Activated T-cell treated with anti-CD3 and anti-CD28 coated beads, Interleukin-2, amount 50 U/mL, for 4 hours (primary cell): ENCODE data around the gene NFIB. TPM values are rescaled to one million over a fixed set of nuclear protein-coding genes. Genes with fewer than 3 reads are reported as not detected.

ENCODE experiments used
- ATAC-seq, 2 donors: fragments of 200-7000 bp; cut with Tn5 transposase; one replicate each; pipeline ENCODE4 v1.10.0; 2021
- DNase-seq: peaks from one replicate; pipeline ENCODE4 v3.0.0-alpha.2; 2020
- H3K27me3 Mint-ChIP-seq: one replicate; pipeline ENCODE4 v1.8.0; 2021; ENCODE audit warnings: low read depth, mixed read lengths
- H3K36me3 Mint-ChIP-seq: one replicate; pipeline ENCODE4 v1.8.0; 2022; ENCODE audit warnings: mixed read lengths; ENCODE audit not compliant: insufficient read depth
- H3K4me1 Mint-ChIP-seq: one replicate; pipeline ENCODE4 v1.8.0; 2021; ENCODE audit warnings: low read depth, mixed read lengths
- H3K4me3 Mint-ChIP-seq: one replicate; pipeline ENCODE4 v1.8.0; 2021; ENCODE audit warnings: mild to moderate bottlenecking, moderate library complexity, mixed read lengths
- H3K9me3 Mint-ChIP-seq: one replicate; pipeline ENCODE4 v1.8.0; 2021; ENCODE audit warnings: mixed read lengths
- total RNA-seq, 3 donors: library from RNA; stranded (reverse); gene quantifications; one replicate each; pipeline ENCODE4 v1.2.1, GENCODE V29; 2021

The NFIB gene
- total RNA-seq, 3 donors from 2014 or later, result 0.20 to 0.42 (median 0.30) TPM

GRCh38 chr9:14071484-14071883, 242.5 kb downstream of the NFIB start:
- H3K4me1 Mint-ChIP-seq, result no peaks in the 10 kb centered on the region
- no peak overlapping the region for H3K4me3 Mint-ChIP-seq
- no peaks in the 10 kb centered on the region for H3K36me3 Mint-ChIP-seq
- H3K27me3 Mint-ChIP-seq, result no peaks in the 10 kb centered on the region
- no peak for DNase-seq
- peaks cover 14% of the 10 kb centered on the region for H3K9me3 Mint-ChIP-seq
- no peak for ATAC-seq

DNA sequence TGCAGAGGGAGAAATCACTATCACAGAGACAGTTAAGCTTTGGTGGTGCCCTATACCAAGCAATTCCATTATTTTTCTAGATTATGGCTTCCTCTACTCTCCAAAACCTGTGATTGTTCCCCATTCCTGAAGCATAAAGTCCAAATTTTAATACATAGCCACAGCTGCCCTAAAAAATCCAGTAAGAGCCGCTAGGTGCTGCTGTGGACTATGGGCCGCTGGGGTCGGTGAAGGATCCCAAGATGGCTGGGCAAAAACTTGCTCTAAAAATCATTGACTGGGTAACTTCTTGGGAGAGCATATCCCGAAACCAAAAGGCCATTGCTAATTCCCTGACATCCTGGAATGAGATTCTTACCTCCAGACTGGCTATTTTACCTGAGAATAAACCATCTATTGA, 245.3 kb downstream of the NFIB start:
- H3K27me3 Mint-ChIP-seq, result no peaks in the 10 kb centered on the region
- DNase-seq, result no peak
- peaks cover 13% of the 10 kb centered on the region for H3K9me3 Mint-ChIP-seq
- no peaks in the 10 kb centered on the region for H3K4me1 Mint-ChIP-seq
- H3K36me3 Mint-ChIP-seq, result no peaks in the 10 kb centered on the region
- H3K4me3 Mint-ChIP-seq, result no peak overlapping the region
- ATAC-seq, result no peak

GRCh38 chr9:14066831-14067230, 247.1 kb downstream of the NFIB start:
- no peaks in the 10 kb centered on the region for H3K36me3 Mint-ChIP-seq
- H3K9me3 Mint-ChIP-seq, result peaks cover 8% of the 10 kb centered on the region
- H3K4me3 Mint-ChIP-seq, result no peak overlapping the region
- DNase-seq (no peak), ATAC-seq (no peak)
- no peaks in the 10 kb centered on the region for H3K4me1 Mint-ChIP-seq
- no peaks in the 10 kb centered on the region for H3K27me3 Mint-ChIP-seq

DNA sequence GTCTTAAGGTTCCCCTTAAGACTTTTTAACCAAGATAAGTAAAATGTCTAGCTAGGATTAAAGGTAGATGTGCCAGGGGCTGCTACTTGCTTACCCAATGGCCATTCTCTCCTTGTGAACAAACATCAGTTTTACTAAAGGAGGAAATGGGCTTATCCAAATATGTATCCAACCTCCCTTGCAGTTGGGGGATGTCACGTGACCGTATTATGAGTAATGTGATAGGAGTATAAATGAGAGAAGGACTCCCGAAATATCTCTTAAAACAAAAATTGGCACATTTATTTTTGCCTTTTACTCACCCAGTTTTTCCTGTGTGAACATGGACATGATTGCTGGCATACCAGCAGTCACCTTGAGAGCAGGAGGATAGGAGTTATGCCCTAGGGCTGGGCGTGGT, 247.9 kb downstream of the NFIB start:
- DNase-seq, result no peak
- H3K9me3 Mint-ChIP-seq, result peaks cover 7% of the 10 kb centered on the region
- ATAC-seq, result no peak
- no peak overlapping the region for H3K4me3 Mint-ChIP-seq
- H3K36me3 Mint-ChIP-seq, result no peaks in the 10 kb centered on the region
- no peaks in the 10 kb centered on the region for H3K4me1 Mint-ChIP-seq
- no peaks in the 10 kb centered on the region for H3K27me3 Mint-ChIP-seq

- ATAC-seq, result no peak
- no peak overlapping the region for H3K4me3 Mint-ChIP-seq
- peaks cover 7% of the 10 kb centered on the region for H3K9me3 Mint-ChIP-seq
- no peak for DNase-seq
- no peaks in the 10 kb centered on the region for H3K4me1 Mint-ChIP-seq
- no peaks in the 10 kb centered on the region for H3K27me3 Mint-ChIP-seq
- no peaks in the 10 kb centered on the region for H3K36me3 Mint-ChIP-seq
Measured at GRCh38 chr9:14064940-14065339, 249.0 kb downstream of the NFIB start.

GRCh38 chr9:14063756-14064155, 250.2 kb downstream of the NFIB start:
- Mint-ChIP-seq H3K9me3 (peaks cover 3% of the 10 kb centered on the region), H3K4me3 (no peak overlapping the region), H3K4me1 (no peaks in the 10 kb centered on the region), H3K27me3 (no peaks in the 10 kb centered on the region), H3K36me3 (no peaks in the 10 kb centered on the region)
- DNase-seq (no peak), ATAC-seq (no peak)

DNA sequence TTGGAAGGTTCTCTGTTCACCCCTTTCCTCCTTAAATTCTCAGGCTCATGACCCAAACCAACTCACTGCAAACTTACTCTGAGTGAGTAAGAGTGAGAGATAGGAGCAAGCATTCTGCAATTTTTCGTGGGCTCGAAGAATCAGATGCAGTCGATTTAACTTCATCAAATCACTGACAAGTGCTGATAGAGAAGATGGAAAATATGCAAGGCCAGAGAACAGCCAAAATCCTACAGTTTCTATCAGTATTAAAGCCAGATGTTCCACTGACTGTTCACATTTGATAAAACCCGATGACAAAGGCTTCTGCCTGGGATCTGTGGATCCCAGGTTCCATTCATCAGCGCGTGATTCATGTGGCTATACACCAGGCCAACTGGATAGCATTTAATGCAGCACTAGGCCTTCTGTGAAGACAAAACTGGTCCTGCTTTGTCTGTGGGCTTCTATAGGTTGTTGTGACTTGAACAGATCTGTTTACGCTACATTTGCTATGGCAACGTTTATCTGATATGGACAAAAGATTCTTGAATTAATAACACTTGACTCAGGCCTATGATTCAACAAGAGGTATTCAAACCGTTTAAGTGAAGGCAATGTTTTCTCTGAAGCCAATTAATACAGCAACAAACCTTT, 251.2 kb downstream of the NFIB start:
- H3K4me1 Mint-ChIP-seq, result no peaks in the 10 kb centered on the region
- no peak overlapping the region for H3K4me3 Mint-ChIP-seq
- peaks cover 3% of the 10 kb centered on the region for H3K9me3 Mint-ChIP-seq
- DNase-seq (no peak), ATAC-seq (no peak)
- no peaks in the 10 kb centered on the region for H3K36me3 Mint-ChIP-seq
- peaks cover 1% of the 10 kb centered on the region for H3K27me3 Mint-ChIP-seq

DNA sequence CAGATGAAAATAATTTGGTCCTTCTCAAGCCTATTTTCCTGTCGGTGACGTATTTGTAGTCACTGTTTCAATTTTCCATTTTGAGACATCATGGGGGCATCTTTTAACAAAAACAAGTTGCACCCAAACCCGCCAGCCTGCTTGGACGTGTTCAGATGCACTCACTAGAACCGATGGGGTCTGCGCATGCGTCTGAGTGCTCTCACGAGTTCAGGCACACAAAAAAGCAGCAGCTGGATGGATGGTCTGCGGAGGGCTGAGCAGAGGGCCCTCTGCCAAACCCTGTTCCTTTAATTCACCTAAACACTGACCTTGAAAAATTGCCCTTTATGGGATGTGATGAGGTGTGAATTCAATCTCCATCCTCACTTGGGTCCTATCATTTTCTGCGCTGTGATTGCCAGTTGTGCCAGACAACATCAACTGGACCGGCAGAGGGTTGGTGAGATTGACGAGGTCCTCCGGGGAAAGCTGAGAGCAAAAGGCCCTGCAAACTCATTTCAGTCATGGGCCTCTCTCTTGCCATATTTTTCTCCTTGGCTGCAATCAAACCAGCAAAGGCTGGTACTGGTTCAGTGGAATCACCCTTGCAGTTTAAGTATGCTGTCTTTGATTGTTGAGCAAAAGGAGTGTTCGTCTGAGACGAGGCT, 251.9 kb downstream of the NFIB start:
- no peak for ATAC-seq
- DNase-seq, result no peak
- no peak overlapping the region for H3K4me3 Mint-ChIP-seq
- H3K9me3 Mint-ChIP-seq, result peaks cover 3% of the 10 kb centered on the region
- no peaks in the 10 kb centered on the region for H3K4me1 Mint-ChIP-seq
- H3K27me3 Mint-ChIP-seq, result peaks cover 1% of the 10 kb centered on the region
- no peaks in the 10 kb centered on the region for H3K36me3 Mint-ChIP-seq

DNA sequence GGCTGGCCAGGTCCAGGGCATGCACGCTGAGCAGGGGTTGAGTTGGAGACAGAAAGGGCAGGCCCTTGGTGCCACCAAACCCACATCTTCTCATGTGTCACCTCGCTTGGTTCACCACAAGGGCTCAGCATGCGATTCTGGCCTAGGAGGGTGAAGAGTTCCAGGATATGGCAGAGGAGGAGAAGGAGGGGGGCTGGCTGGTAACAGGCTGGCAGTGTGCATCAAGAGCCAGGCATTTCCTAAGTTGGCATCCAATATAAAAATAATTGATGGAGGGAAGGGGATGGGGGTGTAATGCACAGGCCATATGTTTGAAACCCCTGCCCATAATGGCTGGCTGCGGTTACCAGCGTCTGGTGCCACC, 255.6 kb downstream of the NFIB start:
- Mint-ChIP-seq H3K36me3 (no peaks in the 10 kb centered on the region), H3K4me3 (no peak overlapping the region), H3K4me1 (no peaks in the 10 kb centered on the region), H3K27me3 (peaks cover 1% of the 10 kb centered on the region), H3K9me3 (peaks cover 3% of the 10 kb centered on the region)
- no peak for ATAC-seq
- DNase-seq, result no peak

DNA sequence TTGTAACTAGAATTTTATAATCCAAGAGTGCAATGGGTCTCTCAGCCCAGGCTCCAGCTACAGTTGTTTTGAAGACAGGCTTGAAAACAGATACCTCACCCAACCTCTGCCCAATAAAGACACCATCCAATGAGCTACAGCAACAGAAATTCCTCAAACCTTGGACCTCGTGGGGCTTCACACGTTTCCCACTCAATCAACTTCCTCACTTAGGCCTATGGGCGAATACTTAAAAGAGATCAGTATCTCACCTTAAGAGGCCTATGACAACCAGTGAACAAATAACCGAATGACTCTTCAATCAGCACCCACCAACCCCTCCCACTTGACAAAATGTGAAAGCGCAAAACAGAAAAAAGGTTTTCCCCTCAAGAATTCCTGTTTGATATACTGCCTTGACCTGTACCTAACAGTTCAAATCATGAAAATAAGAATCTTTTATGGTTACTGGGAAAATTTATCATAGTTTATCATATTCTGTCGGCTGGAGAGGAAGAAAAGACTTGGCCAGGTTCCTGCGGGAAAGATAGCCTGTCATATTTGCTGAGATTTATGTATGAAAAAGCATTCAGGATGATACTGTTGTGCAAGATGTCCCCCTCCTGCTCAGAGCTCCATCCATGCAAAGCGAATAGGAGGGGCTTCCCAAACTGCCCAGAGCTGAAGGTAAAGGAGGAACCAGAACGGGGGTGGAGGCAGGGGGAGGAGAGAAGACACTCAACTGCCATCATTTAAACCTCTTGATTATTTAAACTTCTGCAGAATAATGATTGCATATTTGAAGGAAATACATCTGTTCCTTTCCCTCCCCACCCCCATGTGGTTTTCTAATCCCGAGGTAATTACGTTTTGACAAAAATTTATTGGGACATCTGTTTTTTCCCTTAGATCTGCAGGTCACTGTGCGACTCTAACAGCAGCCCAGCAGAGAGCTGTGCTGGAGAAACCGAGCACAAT, 256.3 kb downstream of the NFIB start:
- peaks cover 3% of the 10 kb centered on the region for H3K9me3 Mint-ChIP-seq
- no peaks in the 10 kb centered on the region for H3K4me1 Mint-ChIP-seq
- H3K27me3 Mint-ChIP-seq, result peaks cover 1% of the 10 kb centered on the region
- H3K4me3 Mint-ChIP-seq, result no peak overlapping the region
- ATAC-seq (no peak), DNase-seq (no peak)
- H3K36me3 Mint-ChIP-seq, result no peaks in the 10 kb centered on the region

DNA sequence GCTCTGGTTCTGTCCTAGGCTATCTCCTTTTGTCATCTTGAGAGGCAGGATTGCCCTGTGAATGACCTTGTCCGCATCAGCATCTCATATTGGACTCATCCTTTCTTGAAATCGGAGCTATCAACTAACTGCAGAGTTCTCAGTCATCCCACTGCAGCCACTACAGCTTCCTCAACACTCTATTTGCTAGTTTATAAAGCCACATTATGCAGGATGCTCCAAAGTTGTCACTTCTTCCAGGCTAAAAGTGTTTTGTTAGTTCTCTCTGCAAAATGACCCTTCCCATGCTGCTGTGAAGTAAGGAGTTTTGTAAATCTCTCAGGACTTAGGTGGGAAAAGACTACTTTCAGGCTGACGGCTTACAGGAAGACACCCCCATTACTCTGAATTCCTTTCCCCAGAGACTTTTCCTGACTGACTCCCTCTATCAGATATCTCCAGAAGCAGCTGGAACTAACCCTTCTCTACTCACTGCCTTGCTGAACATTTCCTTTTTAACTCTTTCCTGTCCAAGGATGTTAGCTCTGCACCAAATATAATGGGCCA, 257.6 kb downstream of the NFIB start:
- H3K4me1 Mint-ChIP-seq, result no peaks in the 10 kb centered on the region
- DNase-seq, result no peak
- H3K36me3 Mint-ChIP-seq, result no peaks in the 10 kb centered on the region
- H3K27me3 Mint-ChIP-seq, result peaks cover 1% of the 10 kb centered on the region
- ATAC-seq, result no peak
- H3K9me3 Mint-ChIP-seq, result peaks cover 3% of the 10 kb centered on the region
- H3K4me3 Mint-ChIP-seq, result no peak overlapping the region

- H3K27me3 Mint-ChIP-seq, result peaks cover 1% of the 10 kb centered on the region
- peaks cover 3% of the 10 kb centered on the region for H3K9me3 Mint-ChIP-seq
- no peaks in the 10 kb centered on the region for H3K4me1 Mint-ChIP-seq
- DNase-seq (no peak), ATAC-seq (no peak)
- H3K36me3 Mint-ChIP-seq, result no peaks in the 10 kb centered on the region
- H3K4me3 Mint-ChIP-seq, result no peak overlapping the region
Measured at GRCh38 chr9:14054096-14054495, 259.8 kb downstream of the NFIB start.

GRCh38 chr9:14052359-14052758, 261.6 kb downstream of the NFIB start:
- no peak for DNase-seq
- Mint-ChIP-seq H3K4me1 (no peaks in the 10 kb centered on the region), H3K4me3 (no peak overlapping the region), H3K36me3 (no peaks in the 10 kb centered on the region), H3K27me3 (no peaks in the 10 kb centered on the region), H3K9me3 (peaks cover 3% of the 10 kb centered on the region)
- ATAC-seq, result no peak

DNA sequence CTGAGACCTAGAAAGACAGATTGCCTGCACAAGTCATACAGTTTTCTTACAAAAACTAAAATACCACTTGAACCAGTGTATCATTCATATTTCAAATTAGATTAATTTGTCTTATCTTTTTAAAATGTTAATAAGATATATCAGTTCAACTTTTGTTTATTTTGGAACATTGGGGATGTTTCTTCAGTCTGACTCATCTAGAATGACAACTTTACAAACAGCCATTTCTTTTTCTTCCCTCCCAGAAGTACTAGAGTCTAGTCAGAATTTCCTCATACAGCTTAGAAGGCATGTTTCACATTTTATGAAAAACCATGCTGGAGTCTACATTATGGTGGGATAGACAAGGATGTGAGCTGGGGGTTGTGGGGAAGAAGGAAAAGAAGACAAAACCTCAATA, 262.5 kb downstream of the NFIB start:
- Mint-ChIP-seq H3K36me3 (no peaks in the 10 kb centered on the region), H3K4me1 (no peaks in the 10 kb centered on the region), H3K4me3 (no peak overlapping the region), H3K27me3 (no peaks in the 10 kb centered on the region), H3K9me3 (peaks cover 3% of the 10 kb centered on the region)
- ATAC-seq, result no peak
- DNase-seq, result no peak
